ENCODE measurements around the gene P2RX3. TPM values are rescaled to one million over a fixed set of nuclear protein-coding genes. Genes with fewer than 3 reads are reported as not detected.

P2RX3 gene
- total RNA-seq, 2 donors from 2014 or later: not detected

GRCh38 chr11:57407010-57407920 is 69.1 kb downstream of the P2RX3 start:
- Histone ChIP-seq H3K27me3 (ENCODE audit: control insufficient read depth, insufficient read depth, low read length, poor library complexity, severe bottlenecking) (no peaks in the 10 kb centered on the region), H3K36me3 (ENCODE audit: control insufficient read depth, insufficient read depth, low read length) (no peaks in the 10 kb centered on the region), H3K4me3 (ENCODE audit: low read length) (no peak overlapping the region), H3K9me3 (ENCODE audit: control insufficient read depth, low read length) (no peaks in the 10 kb centered on the region), H3K27ac (ENCODE audit: low read depth, low read length) (no peak overlapping the region), H3K4me1 (ENCODE audit: control insufficient read depth, insufficient read depth, low read length) (no peaks in the 10 kb centered on the region), H3K9ac (ENCODE audit: extremely low read depth, low read length, poor library complexity, severe bottlenecking) (no peak overlapping the region)
- no peak overlapping the region for H3K4me3 Mint-ChIP-seq
- no peak overlapping the region for H3K27ac Mint-ChIP-seq
- peaks cover 4% of the 10 kb centered on the region for H3K9me3 Mint-ChIP-seq
- TF ChIP-seq CTCF (conservative IDR thresholded peaks at IDR 0.05): no peak
- 94 to 96% methylated on average over 6 to 9 of the region's 9 CpGs for WGBS, 2 experiments (ENCODE audit: insufficient coverage in 1 of 2, insufficient read length in 1 of 2)
- no peak for DNase-seq
- peaks cover 6% of the 10 kb centered on the region for H3K4me1 Mint-ChIP-seq
- no peaks in the 10 kb centered on the region for H3K27me3 Mint-ChIP-seq (ENCODE audit: insufficient read depth)
- peaks cover 21% of the 10 kb centered on the region for H3K36me3 Mint-ChIP-seq (ENCODE audit: low read depth)

GRCh38 chr11:57407941-57408475 is 69.9 kb downstream of the P2RX3 start:
- DNase-seq: no peak
- Histone ChIP-seq H3K4me3 (ENCODE audit: low read length) (no peak overlapping the region), H3K9me3 (ENCODE audit: control insufficient read depth, low read length) (no peaks in the 10 kb centered on the region), H3K27ac (ENCODE audit: low read depth, low read length) (no peak overlapping the region), H3K36me3 (ENCODE audit: control insufficient read depth, insufficient read depth, low read length) (no peaks in the 10 kb centered on the region), H3K9ac (ENCODE audit: extremely low read depth, low read length, poor library complexity, severe bottlenecking) (no peak overlapping the region), H3K27me3 (ENCODE audit: control insufficient read depth, insufficient read depth, low read length, poor library complexity, severe bottlenecking) (no peaks in the 10 kb centered on the region), H3K4me1 (ENCODE audit: control insufficient read depth, insufficient read depth, low read length) (no peaks in the 10 kb centered on the region)
- H3K4me1 Mint-ChIP-seq: no peaks in the 10 kb centered on the region
- WGBS, 2 experiments (ENCODE audit: insufficient coverage in 1 of 2, insufficient read length in 1 of 2): 95 to 98% methylated on average over 7 to 8 of the region's 8 CpGs
- peaks cover 4% of the 10 kb centered on the region for H3K9me3 Mint-ChIP-seq
- H3K4me3 Mint-ChIP-seq: no peak overlapping the region
- H3K36me3 Mint-ChIP-seq (ENCODE audit: low read depth): peaks cover 21% of the 10 kb centered on the region
- no peak overlapping the region for H3K27ac Mint-ChIP-seq
- TF ChIP-seq CTCF (conservative IDR thresholded peaks at IDR 0.05): no peak
- no peaks in the 10 kb centered on the region for H3K27me3 Mint-ChIP-seq (ENCODE audit: insufficient read depth)

GRCh38 chr11:57408771-57409170 is 70.6 kb downstream of the P2RX3 start:
- Mint-ChIP-seq H3K4me1 (no peaks in the 10 kb centered on the region), H3K9me3 (peaks cover 4% of the 10 kb centered on the region), H3K27me3 (ENCODE audit: insufficient read depth) (no peaks in the 10 kb centered on the region), H3K4me3 (no peak overlapping the region), H3K36me3 (ENCODE audit: low read depth) (peaks cover 27% of the 10 kb centered on the region), H3K27ac (no peak overlapping the region)
- H3K9ac ChIP-seq (ENCODE audit: extremely low read depth, low read length, poor library complexity, severe bottlenecking): no peak overlapping the region
- no peak overlapping the region for H3K4me3 ChIP-seq (ENCODE audit: low read length)
- no peaks in the 10 kb centered on the region for H3K9me3 ChIP-seq (ENCODE audit: control insufficient read depth, low read length)
- no peak overlapping the region for H3K27ac ChIP-seq (ENCODE audit: low read depth, low read length)
- H3K4me1 ChIP-seq (ENCODE audit: control insufficient read depth, insufficient read depth, low read length): no peaks in the 10 kb centered on the region
- H3K36me3 ChIP-seq (ENCODE audit: control insufficient read depth, insufficient read depth, low read length): no peaks in the 10 kb centered on the region
- no peaks in the 10 kb centered on the region for H3K27me3 ChIP-seq (ENCODE audit: control insufficient read depth, insufficient read depth, low read length, poor library complexity, severe bottlenecking)
- TF ChIP-seq CTCF (conservative IDR thresholded peaks at IDR 0.05): no peak
- WGBS, 2 experiments (ENCODE audit: insufficient coverage in 1 of 2, insufficient read length in 1 of 2): 91 to 92% methylated on average over 2 of the region's 2 CpGs
- no peak for DNase-seq

Data from endodermal cell (in vitro differentiated cells).